GM21529 (cell line): Measurements from ENCODE around the gene SPACA1.
"Not testable (repeated sequence)": the region's sequence is repeated elsewhere in the genome, so short reads cannot be mapped to it uniquely, and the experiment has no call there.

ENCODE experiments used
- ATAC-seq: cut with Tn5 transposase; IDR thresholded peaks from one replicate; pipeline ENCODE4 v1.9.1; 2021; ENCODE audit not compliant: unreplicated experiment

Gene SPACA1

GRCh38 chr6:88047510-88048150, at the start of gene SPACA1:
Gene SPACA1, plus strand, starts transcription at chr6:88047841. Its CDS starts 65 bp downstream, at chr6:88047906.
- ATAC-seq: no peak

GRCh38 chr6:88000713-88001112, 46.9 kb upstream of the SPACA1 start:
- ATAC-seq: no peak

GRCh38 chr6:88001279-88001678, 46.4 kb upstream of the SPACA1 start:
- ATAC-seq: not testable (repeated sequence)

- ATAC-seq: no peak
Measured at GRCh38 chr6:88004707-88005106, 42.9 kb upstream of the SPACA1 start.

- ATAC-seq: no peak
Measured at GRCh38 chr6:88006557-88006956, 41.1 kb upstream of the SPACA1 start.

- no peak for ATAC-seq
Measured at GRCh38 chr6:88008411-88008810, 39.2 kb upstream of the SPACA1 start.

GRCh38 chr6:88008831-88009231, 38.8 kb upstream of the SPACA1 start:
- no peak for ATAC-seq

- ATAC-seq: peak; percentile 62
Measured at GRCh38 chr6:88013015-88013414, 34.6 kb upstream of the SPACA1 start.

- ATAC-seq: no peak
Measured at GRCh38 chr6:88013554-88013953, 34.1 kb upstream of the SPACA1 start.

GRCh38 chr6:88020439-88020838, 27.2 kb upstream of the SPACA1 start:
- no peak for ATAC-seq

- ATAC-seq: no peak
Measured at GRCh38 chr6:88024696-88025095, 22.9 kb upstream of the SPACA1 start.

- ATAC-seq: no peak
Measured at GRCh38 chr6:88031550-88031949, 16.1 kb upstream of the SPACA1 start.

GRCh38 chr6:88044530-88044929, 3.1 kb upstream of the SPACA1 start:
- ATAC-seq: no peak

- no peak for ATAC-seq
Measured at GRCh38 chr6:88045521-88046136, 2.0 kb upstream of the SPACA1 start.

GRCh38 chr6:88048578-88048977, 937 bp downstream of the SPACA1 start:
- no peak for ATAC-seq

- no peak for ATAC-seq
Measured at GRCh38 chr6:88050140-88050818, 2.6 kb downstream of the SPACA1 start.

- ATAC-seq: no peak
Measured at GRCh38 chr6:88059191-88059590, 11.6 kb downstream of the SPACA1 start.

- ATAC-seq: no peak
Measured at GRCh38 chr6:88062376-88062775, 14.7 kb downstream of the SPACA1 start.

GRCh38 chr6:88072462-88072861, 24.8 kb downstream of the SPACA1 start:
- ATAC-seq: no peak

- ATAC-seq: no peak
Measured at GRCh38 chr6:88074791-88075190, 27.1 kb downstream of the SPACA1 start.

GRCh38 chr6:88077305-88077704, 29.7 kb downstream of the SPACA1 start:
- ATAC-seq: no peak

- ATAC-seq: no peak
Measured at GRCh38 chr6:88086792-88087191, 39.2 kb downstream of the SPACA1 start.
